GM18951 (cell line): Measurements from ENCODE around the gene LIX1L.

ENCODE experiments used
- POLR2A ChIP-seq: IDR thresholded peaks from 4 replicates; pipeline ENCODE4 v1.6.1; 2011; ENCODE audit warnings: mild to moderate bottlenecking; ENCODE audit not compliant: insufficient read length, insufficient read depth; ENCODE audit errors: extremely low read depth
- in situ Hi-C: fragments of 300-500 bp; cut with MboI; formaldehyde crosslinking; loops from one replicate; pipeline ENCODE4 v1.12.0; 2022; ENCODE audit warnings: low sequenced_read_pairs, mixed read lengths, inconsistent platforms; ENCODE audit not compliant: unreplicated experiment

The LIX1L gene

DNA sequence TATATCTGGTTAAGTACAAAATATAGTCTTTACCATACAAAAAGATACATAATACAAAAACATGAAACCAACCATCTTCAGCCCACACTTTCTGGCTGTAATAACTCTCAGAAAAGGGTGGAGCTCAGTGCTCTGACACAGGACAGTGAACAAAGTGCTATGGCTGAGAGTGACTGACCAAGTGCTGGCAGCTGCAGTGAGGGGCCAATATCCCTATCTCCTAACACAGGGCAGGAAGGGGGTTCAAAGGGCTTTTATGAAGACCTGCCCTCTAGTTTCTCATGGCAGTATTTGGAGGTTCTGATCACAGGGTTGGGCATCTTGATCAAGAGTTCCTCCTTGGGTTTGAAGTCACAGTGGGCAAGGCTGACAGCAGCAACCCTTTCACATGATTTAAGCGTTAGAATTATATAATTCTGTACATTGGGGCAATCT, 34.7 kb upstream of the LIX1L start:
- no peak for TF ChIP-seq POLR2A
- in situ Hi-C loops: no loop called here

DNA sequence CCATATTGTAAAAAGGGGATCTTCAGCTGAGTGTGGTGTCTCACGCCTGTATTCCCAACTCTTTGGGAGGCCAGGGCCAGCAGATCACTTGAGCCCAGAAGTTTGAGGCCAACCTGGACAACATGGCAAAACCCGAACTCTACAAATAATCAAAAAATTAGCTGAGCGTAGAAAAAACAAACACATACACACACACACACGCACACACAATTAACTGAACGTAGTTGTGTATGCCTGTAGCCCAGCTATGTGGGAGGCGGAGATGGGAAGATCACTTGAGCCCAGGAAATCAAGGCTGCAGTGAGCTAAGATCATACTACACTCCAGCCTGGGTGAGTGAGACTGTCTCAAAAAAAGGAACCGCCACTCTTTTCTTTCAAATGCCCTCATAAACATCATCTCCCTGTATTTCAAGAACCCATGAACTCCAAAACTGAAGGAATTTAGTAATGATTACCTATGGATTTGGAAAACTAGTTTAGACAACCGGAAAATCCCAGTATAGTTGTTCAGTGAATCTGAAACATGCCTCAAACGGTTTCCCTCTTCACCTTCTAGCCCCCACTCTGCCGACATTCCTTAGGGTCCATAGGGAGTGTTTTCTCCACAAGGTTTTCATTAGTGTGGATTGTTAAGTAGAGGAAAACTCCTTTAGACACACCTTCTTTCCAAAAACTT, 34.1 kb upstream of the LIX1L start:
- in situ Hi-C loops: no loop called here
- TF ChIP-seq POLR2A: peak; percentile 32

DNA sequence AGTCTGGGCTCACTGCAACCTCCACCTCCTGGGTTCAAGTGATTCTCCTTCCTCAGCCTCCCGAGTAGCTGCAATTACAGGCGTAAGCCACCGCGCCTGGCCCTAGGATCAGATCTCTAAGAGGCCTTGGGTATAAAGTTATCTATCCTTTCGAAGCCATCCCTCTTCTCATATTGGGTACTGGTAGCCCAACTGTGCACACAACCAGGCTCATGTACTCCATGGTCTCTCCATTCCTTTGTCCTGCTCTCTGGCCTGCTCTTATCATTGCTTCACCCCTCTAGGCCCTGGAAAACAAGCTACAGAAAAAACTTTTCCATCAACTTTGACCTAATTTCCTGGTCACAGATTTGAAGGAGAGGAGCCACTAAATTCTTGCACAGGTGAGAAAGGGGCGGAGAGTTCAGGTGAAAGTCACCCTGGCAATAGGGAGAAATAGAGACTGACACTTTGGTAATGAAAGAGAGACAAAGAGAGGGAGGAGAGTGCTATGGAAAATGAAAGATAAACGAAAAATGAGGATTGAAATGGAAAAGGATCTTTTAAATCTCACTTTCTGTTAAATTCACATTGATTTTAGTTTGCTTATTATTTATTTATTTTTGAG, 32.5 kb upstream of the LIX1L start:
- in situ Hi-C loops: no loop called here
- no peak for TF ChIP-seq POLR2A

DNA sequence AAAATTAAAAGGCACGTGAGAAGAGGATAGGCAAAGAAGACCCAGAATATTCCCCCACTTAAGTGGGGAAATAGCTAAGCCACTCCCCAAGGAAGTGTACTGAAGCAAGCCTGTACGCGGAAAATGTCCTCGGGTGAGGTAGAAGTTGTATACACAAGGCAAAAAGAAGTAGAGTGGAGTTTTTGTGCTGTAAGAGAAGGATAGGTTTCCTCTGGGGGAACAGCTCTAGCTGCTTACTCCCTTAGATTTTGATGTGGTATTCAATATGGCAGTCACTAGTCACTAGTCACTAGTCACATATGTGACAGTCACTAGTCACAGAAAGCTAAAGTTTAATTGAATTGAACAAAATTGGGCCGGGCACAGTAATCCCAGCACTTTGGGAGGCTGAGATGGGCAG, 31.0 kb upstream of the LIX1L start:
- no peak for TF ChIP-seq POLR2A
- in situ Hi-C loops: no loop called here

DNA sequence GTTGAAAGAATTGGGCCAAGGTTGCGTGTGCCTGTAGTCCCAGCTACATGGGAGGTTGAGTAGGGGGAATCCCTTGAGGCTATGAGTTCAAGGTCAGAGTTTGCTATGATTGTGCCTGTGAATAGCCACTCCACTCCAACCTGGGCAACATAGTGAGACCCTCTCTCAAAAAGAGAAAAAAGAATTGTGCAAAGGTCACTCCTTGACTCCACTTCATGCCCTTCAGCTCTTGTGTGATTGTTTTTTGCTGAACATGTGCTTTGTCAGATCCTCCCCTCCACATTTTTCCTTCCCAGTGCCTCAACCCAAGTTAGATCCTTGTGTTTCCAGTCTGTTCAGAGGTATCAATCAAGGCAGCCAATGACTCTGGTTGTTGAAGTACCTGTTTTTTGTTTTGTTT, 30.1 kb upstream of the LIX1L start:
- no peak for TF ChIP-seq POLR2A
- in situ Hi-C loops: no loop called here

DNA sequence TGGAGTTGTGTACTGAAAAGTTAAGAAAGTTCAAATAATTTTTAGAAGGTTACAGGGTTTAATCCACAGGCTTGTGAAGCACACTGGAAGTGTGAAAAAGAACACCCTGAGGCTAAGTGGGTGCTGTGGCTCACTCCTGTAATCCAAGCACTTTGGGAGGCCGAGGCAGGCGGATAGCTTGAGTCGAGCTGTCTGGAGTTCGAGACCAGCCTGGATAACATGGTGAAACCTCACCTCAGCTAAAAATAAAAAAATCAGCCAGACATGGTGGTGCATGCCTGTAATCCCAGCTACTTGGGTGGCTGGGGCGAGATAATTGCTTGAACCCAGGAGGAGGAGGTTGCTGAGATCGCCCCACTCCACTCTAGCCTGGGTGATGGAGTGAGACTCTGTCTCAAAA, 28.7 kb upstream of the LIX1L start:
- in situ Hi-C loops: no loop called here
- no peak for TF ChIP-seq POLR2A

DNA sequence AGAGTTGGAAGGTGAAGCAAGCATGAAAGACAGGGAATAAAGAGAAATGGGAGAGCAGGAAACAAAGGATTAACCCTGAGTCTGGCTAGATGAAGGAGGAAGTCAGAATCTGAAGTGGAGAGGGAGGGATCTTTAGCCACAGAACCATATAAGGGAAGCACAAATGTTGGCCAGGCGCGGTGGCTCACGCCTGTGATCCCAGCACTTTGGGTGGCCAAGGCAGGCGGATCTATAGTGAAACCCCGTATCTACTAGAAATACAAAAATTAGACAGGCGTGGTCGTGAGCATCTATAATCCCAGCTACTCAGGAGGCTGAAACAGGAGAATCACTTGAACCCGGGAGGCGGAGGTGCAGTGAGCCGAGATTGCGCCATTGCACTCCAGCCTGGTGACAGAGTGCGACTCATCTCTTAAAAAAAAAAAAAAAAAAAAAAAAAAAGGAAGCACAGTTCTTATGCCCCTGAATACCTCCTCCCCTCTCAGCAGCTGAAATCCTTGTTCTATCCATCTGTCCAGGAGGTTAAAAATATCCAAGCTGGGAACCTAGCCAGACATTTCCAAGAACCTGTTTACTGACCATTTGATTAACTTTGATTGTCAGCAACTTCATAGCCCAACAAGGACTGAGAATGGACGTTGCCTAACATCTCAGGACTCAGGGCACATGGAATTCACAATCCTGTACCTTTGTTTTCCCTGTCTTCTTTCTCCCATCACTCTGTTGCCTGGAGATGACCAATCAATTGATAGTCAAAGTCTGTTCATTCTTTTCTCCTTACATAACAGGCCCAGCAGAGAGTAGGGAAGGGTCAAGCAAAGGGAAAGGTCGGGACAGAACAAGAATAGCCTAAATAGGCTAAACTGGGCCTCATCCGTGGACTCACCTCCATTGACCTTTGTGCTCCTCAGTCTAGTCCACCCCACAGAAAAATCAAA, 28.0 kb upstream of the LIX1L start:
- TF ChIP-seq POLR2A: no peak
- in situ Hi-C loops: no loop called here

DNA sequence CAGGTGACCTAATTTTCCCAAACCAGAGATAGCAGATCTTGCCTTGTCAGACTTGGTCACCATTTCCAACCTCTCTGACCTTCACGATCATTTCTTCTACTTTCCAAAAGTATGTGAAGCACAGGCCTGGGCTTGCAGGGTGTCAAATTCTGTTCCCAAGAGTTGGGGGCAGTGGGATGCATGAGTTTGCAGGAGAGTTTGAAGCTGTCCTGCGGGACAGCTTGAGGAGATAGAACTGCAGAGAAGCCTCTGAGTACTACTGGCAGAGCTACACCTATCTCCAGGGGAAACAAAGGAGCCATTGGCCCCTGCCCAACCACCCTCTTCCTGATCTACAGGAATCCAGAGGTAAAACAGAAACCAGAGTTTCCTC, 27.3 kb upstream of the LIX1L start:
- in situ Hi-C loops: no loop called here
- TF ChIP-seq POLR2A: no peak

DNA sequence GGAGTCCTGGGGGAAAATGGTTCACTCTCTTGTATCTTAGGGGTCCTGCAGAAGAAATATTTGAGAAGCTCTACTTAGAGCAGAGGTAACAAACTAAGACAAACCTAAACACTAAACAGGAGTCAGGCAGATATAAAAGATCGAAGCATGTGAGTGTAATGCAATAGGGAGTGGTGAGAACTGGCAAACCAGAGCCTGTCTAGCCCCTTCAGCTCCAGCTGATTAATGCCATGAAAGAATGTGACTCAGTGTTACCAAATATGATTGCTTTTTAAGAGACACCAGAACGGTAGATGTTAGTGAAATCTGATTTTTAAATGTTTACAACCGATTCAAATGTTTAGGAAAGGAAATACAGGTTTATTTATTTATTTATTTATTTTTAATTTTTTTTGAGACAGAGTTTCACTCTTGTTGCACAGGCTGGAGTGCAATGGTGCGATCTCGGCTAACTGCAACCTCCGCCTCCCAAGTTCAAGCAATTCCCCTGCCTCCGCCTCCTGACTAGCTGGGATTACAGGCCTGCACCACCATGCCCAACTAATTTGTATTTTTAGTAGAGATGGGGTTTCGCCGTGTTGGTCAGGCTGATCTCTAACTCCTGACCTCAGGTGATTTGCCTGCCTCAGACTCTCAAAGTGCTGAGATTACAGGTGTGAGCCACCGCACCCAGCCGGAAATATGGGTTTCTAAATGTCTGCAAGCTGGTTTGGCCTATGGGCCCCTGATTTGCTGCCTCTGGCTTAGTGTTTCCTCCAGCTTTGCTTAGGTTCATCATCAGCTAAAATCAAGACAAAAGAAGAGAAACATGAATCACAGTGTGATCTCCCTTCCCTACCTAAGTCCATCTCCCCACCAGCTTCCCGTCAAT, 26.4 kb upstream of the LIX1L start:
- no peak for TF ChIP-seq POLR2A
- in situ Hi-C loops: no loop called here

DNA sequence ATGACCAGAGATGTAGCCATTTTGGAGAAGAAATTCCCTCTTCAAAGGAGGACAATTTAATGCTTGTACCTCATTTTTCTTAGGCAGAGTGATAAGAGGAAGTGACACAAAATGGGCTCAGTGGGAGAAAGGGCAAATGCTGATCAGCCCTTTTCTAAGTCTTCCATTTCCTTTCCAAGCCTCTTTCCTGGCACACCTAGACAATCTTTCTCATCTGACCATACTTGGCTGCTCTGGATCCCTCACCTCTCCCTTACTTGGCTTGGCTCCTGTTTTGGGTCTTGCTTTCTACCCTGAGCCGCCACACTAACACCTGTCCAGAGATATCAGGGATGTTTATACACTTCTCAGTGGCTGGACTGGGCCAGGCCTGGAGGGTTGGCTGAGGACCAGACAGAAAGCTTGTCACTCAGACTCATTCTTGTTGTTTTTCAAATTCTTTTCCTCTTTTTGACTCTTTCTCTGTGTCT, 25.4 kb upstream of the LIX1L start:
- no peak for TF ChIP-seq POLR2A
- in situ Hi-C loops: no loop called here

DNA sequence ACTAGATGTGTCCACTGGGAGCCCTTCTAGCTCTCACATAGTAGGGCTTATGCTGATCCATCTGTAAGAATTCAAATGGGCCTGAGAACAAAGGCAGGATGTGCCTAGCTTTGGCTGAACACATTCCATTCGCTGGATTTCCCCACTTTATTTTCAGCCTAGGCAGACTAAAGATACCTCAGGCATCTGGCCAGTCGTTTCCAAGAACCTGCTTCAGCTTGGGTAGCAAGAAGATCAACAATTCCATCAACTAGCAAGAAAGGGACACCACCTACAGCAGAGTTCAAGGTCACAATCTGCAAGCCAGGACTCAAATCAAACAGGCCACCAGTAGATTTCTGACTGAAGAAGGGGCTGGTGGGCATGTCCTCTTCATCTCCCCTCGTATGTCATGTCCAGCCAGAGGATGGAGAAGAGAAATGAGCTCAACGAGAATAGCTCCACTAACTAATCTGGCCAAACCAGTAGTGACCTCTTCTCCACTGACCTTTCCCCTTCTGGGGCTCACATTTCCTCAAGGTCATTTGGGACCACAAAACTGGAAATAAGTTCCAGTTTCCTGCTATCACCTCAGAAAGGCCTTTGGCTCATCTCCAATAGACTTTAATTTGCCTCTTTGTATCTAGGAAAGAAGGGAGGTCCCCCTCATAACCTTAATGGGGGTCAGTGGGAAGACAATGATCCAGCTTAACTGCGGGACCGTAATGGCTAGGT, 24.4 kb upstream of the LIX1L start:
- TF ChIP-seq POLR2A: no peak
- in situ Hi-C loops: no loop called here

DNA sequence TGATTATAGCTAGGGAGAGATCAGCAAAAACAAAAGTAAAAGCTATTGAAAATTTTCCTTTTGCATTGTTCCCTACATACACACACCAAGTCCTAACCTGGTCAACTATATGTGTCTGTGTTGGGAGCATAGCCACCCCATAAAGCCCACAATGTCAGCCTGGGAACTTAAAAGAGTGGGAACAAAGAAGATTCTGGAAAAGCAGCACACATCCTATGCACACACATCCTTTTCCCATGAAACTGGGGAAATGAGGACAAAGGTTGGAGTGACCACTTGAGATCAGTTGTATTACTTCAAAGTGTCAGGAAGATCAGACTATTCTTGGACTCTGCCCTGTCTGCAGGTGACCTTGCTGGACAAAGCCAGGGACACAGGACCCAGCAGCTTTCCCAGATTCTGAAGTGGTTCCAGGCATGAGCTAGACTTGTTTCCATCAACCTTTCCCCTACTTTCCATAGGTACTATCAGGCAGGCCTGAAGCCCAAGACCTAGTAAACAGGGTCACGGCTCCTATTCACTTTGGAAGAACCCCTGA, 22.7 kb upstream of the LIX1L start:
- TF ChIP-seq POLR2A: no peak
- in situ Hi-C loops: no loop called here
